LHCN-M2 (cell line): ENCODE measurements around the gene MYH11. TPM values are rescaled to one million over a fixed set of nuclear protein-coding genes. Genes with fewer than 3 reads are reported as not detected.
"Not testable (repeated sequence)": the region's sequence is repeated elsewhere in the genome, so short reads cannot be mapped to it uniquely, and the experiment has no call there.

ENCODE experiments used
- DNase-seq: peaks from one replicate; pipeline ENCODE4 v3.0.0-alpha.2; 2012; ENCODE audit warnings: low read depth
- total RNA-seq: library from RNA; depleted of rRNA; stranded (reverse); fragments of >200 nt; gene quantifications from 2 replicates; pipeline ENCODE4 v1.2.3, GENCODE V29; 2014

MYH11 gene
- total RNA-seq, 1 experiment from 2014 or later: under 0.01 TPM

- DNase-seq: no peak
Measured at GRCh38 chr16:15723808-15724207, 133.0 kb downstream of the MYH11 start.

- DNase-seq: no peak
Measured at GRCh38 chr16:15721018-15721417, 135.8 kb downstream of the MYH11 start.

GRCh38 chr16:15716694-15717447 lies 140.0 kb downstream of the MYH11 start:
- no peak for DNase-seq

- no peak for DNase-seq
Measured at GRCh38 chr16:15715221-15715620, 141.6 kb downstream of the MYH11 start.

- no peak for DNase-seq
Measured at GRCh38 chr16:15714393-15715172, 142.2 kb downstream of the MYH11 start.

- no peak for DNase-seq
Measured at GRCh38 chr16:15708997-15709396, 147.8 kb downstream of the MYH11 start.

- DNase-seq: no peak
Measured at GRCh38 chr16:15708096-15708495, 148.7 kb downstream of the MYH11 start.

- no peak for DNase-seq
Measured at GRCh38 chr16:15707332-15707731, 149.5 kb downstream of the MYH11 start.

- no peak for DNase-seq
Measured at GRCh38 chr16:15705064-15705565, 151.7 kb downstream of the MYH11 start.

- peak; percentile 64 for DNase-seq
Measured at GRCh38 chr16:15704545-15704987, 152.3 kb downstream of the MYH11 start.

GRCh38 chr16:15703029-15703736 lies 153.6 kb downstream of the MYH11 start:
- DNase-seq: no peak

- DNase-seq: peak; percentile 28
Measured at GRCh38 chr16:15701975-15702970, 154.6 kb downstream of the MYH11 start.

- no peak for DNase-seq
Measured at GRCh38 chr16:15701367-15701766, 155.5 kb downstream of the MYH11 start.

GRCh38 chr16:15699819-15700218 lies 157.0 kb downstream of the MYH11 start:
- DNase-seq: no peak

- no peak for DNase-seq
Measured at GRCh38 chr16:15694499-15694898, 162.3 kb downstream of the MYH11 start.

- not testable (repeated sequence) for DNase-seq
Measured at GRCh38 chr16:15692508-15692907, 164.3 kb downstream of the MYH11 start.

- DNase-seq: no peak
Measured at GRCh38 chr16:15691046-15691445, 165.8 kb downstream of the MYH11 start.

GRCh38 chr16:15690296-15690695 lies 166.5 kb downstream of the MYH11 start:
- DNase-seq: peak; percentile 63

- no peak for DNase-seq
Measured at GRCh38 chr16:15689290-15689689, 167.5 kb downstream of the MYH11 start.

GRCh38 chr16:15686287-15686686 lies 170.5 kb downstream of the MYH11 start:
- peak; percentile 56 for DNase-seq

- DNase-seq: peak; percentile 83
Measured at GRCh38 chr16:15682105-15682570, 174.7 kb downstream of the MYH11 start.
